Measurements from ENCODE around the gene RAB11A.

DNA sequence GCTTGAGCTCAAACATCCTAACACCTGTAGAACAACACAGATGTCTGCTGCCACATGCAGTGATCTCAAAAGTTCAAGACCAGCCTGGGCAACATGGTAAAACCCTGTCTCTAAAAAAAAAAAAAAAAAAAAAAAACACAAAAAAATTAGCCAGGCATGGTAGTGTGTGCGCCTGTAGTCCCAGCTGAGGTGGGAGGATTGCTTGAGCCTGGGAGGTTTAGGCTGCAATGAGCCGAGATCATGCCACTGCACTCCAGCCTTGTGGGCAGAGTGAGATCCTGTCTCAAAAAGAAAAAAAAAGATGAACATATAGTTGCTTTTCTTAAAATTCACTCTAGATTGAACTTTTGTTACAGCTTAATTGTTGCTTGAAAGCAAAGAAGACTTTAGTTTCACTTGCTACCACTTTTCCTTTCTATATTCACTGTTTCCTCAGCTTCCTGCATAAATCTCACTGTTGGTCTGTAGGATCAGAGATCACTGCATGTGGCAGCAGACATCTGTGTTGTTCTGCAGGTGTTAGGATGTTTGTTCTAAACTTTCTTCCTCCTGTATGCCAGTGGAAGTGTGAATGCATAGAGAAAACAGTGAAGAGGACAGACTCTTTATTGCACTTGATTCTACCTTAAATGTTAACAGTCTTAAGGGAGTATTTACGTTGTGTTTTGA lies 12.6 kb downstream of the RAB11A start:
- TF ChIP-seq, protein P1, sequence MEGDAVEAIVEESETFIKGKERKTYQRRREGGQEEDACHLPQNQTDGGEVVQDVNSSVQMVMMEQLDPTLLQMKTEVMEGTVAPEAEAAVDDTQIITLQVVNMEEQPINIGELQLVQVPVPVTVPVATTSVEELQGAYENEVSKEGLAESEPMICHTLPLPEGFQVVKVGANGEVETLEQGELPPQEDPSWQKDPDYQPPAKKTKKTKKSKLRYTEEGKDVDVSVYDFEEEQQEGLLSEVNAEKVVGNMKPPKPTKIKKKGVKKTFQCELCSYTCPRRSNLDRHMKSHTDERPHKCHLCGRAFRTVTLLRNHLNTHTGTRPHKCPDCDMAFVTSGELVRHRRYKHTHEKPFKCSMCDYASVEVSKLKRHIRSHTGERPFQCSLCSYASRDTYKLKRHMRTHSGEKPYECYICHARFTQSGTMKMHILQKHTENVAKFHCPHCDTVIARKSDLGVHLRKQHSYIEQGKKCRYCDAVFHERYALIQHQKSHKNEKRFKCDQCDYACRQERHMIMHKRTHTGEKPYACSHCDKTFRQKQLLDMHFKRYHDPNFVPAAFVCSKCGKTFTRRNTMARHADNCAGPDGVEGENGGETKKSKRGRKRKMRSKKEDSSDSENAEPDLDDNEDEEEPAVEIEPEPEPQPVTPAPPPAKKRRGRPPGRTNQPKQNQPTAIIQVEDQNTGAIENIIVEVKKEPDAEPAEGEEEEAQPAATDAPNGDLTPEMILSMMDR (IDR thresholded peaks at IDR 0.05) = no peak
- no peak for TF ChIP-seq NFIC (IDR thresholded peaks at IDR 0.05; ENCODE audit: borderline replicate concordance)
- TF ChIP-seq, protein P2, sequence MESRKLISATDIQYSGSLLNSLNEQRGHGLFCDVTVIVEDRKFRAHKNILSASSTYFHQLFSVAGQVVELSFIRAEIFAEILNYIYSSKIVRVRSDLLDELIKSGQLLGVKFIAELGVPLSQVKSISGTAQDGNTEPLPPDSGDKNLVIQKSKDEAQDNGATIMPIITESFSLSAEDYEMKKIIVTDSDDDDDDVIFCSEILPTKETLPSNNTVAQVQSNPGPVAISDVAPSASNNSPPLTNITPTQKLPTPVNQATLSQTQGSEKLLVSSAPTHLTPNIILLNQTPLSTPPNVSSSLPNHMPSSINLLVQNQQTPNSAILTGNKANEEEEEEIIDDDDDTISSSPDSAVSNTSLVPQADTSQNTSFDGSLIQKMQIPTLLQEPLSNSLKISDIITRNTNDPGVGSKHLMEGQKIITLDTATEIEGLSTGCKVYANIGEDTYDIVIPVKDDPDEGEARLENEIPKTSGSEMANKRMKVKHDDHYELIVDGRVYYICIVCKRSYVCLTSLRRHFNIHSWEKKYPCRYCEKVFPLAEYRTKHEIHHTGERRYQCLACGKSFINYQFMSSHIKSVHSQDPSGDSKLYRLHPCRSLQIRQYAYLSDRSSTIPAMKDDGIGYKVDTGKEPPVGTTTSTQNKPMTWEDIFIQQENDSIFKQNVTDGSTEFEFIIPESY (IDR thresholded peaks at IDR 0.05; ENCODE audit: borderline replicate concordance, low read depth) = no peak
- TF ChIP-seq MXI1 (IDR thresholded peaks at IDR 0.05; ENCODE audit: low read depth, low read length) = no peak
- TF ChIP-seq TEAD4 (IDR thresholded peaks at IDR 0.05; ENCODE audit: borderline replicate concordance, insufficient read depth) = no peak
- no peak for TF ChIP-seq GATA2 (CRISPR knock-in tag; IDR thresholded peaks at IDR 0.05)
- TF ChIP-seq, protein P3, sequence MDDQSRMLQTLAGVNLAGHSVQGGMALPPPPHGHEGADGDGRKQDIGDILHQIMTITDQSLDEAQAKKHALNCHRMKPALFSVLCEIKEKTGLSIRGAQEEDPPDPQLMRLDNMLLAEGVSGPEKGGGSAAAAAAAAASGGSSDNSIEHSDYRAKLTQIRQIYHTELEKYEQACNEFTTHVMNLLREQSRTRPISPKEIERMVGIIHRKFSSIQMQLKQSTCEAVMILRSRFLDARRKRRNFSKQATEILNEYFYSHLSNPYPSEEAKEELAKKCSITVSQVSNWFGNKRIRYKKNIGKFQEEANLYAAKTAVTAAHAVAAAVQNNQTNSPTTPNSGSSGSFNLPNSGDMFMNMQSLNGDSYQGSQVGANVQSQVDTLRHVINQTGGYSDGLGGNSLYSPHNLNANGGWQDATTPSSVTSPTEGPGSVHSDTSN (IDR thresholded peaks at IDR 0.05) = no peak
- no peak for TF ChIP-seq POLR2AphosphoS5 (IDR thresholded peaks at IDR 0.05; ENCODE audit: low read depth, low read length)
- TF ChIP-seq CHD2 (IDR thresholded peaks at IDR 0.05; ENCODE audit: low read length, partially characterized antibody) = no peak
